Natural killer cell (primary cell): ENCODE results near the gene CHTF18. TPM values are rescaled to one million over a fixed set of nuclear protein-coding genes. Genes with fewer than 3 reads are reported as not detected.

ENCODE experiments used
- ATAC-seq, 3 donors: fragments of 150-1000 bp in 2 of 3; fragments of 200-7000 bp in 1 of 3; cut with Tn5 transposase; 1 replicate in 1 of 3; 2 replicates in 2 of 3; pipeline ENCODE4 v1.10.0; 2021; ENCODE audit warnings: mild to moderate bottlenecking in 2 of 3, moderate library complexity in 2 of 3
- DNase-seq, 2 donors: peaks; one replicate each; pipeline versions ENCODE4 v3.0.0 to v3.0.0-alpha.2; 2013 to 2021; ENCODE audit warnings: mixed read lengths in 1 of 2
- H3K27ac ChIP-seq: one replicate; pipeline ENCODE4 v1.5.1; 2013; ENCODE audit warnings: mild to moderate bottlenecking, low read length
- H3K27me3 ChIP-seq: one replicate; pipeline ENCODE4 v1.6.1; 2013; ENCODE audit warnings: low read length; ENCODE audit not compliant: control insufficient read depth, insufficient read depth
- H3K36me3 ChIP-seq: one replicate; pipeline ENCODE4 v1.6.1; 2013; ENCODE audit warnings: low read length; ENCODE audit not compliant: control insufficient read depth, insufficient read depth
- H3K4me1 ChIP-seq: one replicate; pipeline ENCODE4 v1.6.1; 2013; ENCODE audit warnings: low read length; ENCODE audit not compliant: control insufficient read depth, insufficient read depth
- H3K4me3 ChIP-seq: one replicate; pipeline ENCODE4 v1.5.1; 2013; ENCODE audit warnings: low read length
- H3K9me3 ChIP-seq: one replicate; pipeline ENCODE4 v1.6.1; 2013; ENCODE audit warnings: low read length; ENCODE audit not compliant: control insufficient read depth, insufficient read depth
- H3K27ac Mint-ChIP-seq, 2 donors: one replicate each; pipeline ENCODE4 v1.8.0; 2022; ENCODE audit warnings: mild to moderate bottlenecking in 2 of 2, mixed read lengths in 2 of 2, moderate library complexity in 1 of 2
- H3K27me3 Mint-ChIP-seq, 2 donors: one replicate each; pipeline ENCODE4 v1.8.0; 2022; ENCODE audit warnings: low read depth in 2 of 2, mixed read lengths in 2 of 2
- H3K36me3 Mint-ChIP-seq: one replicate; pipeline ENCODE4 v1.8.0; 2022; ENCODE audit warnings: mixed read lengths
- H3K4me1 Mint-ChIP-seq, 2 donors: one replicate each; pipeline ENCODE4 v1.8.0; 2022; ENCODE audit warnings: mixed read lengths in 2 of 2
- H3K4me3 Mint-ChIP-seq: one replicate; pipeline ENCODE4 v1.8.0; 2022; ENCODE audit warnings: mild to moderate bottlenecking, moderate library complexity, mixed read lengths
- H3K9me3 Mint-ChIP-seq, 2 donors: one replicate each; pipeline ENCODE4 v1.8.0; 2022; ENCODE audit warnings: mixed read lengths in 2 of 2
- CTCF ChIP-seq: fragments of 200-600 bp; IDR thresholded peaks from one replicate; pipeline ENCODE4 v1.8.0; 2022; ENCODE audit warnings: antibody characterized with exemption
- WGBS: methylation state at CpG from one replicate; pipeline ENCODE4 v1.1.7; 2013; ENCODE audit warnings: missing lambda C conversion rate; ENCODE audit not compliant: insufficient coverage; 5-methylcytosine and 5-hydroxymethylcytosine counted together
- intact Hi-C: fragments of 100-400 bp; cut with micrococcal nuclease; formaldehyde crosslinking; loops from one replicate; pipeline ENCODE4 v1.14.2; 2022
- total RNA-seq, 4 donors: library from RNA; stranded (reverse); fragments of 120-200 nt in 1 of 4; gene quantifications; one replicate each; pipeline versions ENCODE4 v1.2.3 to v1.2.4, GENCODE V29; 2013 to 2022

Gene CHTF18
- total RNA-seq, 3 donors from 2014 or later (not counting 1 experiment from before 2014, with no cell fraction given) = 26.7 to 52.4 (median 40.5) TPM

- no peaks in the 10 kb centered on the region for H3K9me3 Mint-ChIP-seq
- intact Hi-C loops = no loop called here
- Histone ChIP-seq H3K27me3 (no peaks in the 10 kb centered on the region), H3K4me3 (no peak overlapping the region), H3K36me3 (no peaks in the 10 kb centered on the region), H3K27ac (no peak overlapping the region), H3K4me1 (no peaks in the 10 kb centered on the region), H3K9me3 (no peaks in the 10 kb centered on the region)
- H3K4me3 Mint-ChIP-seq = no peak overlapping the region
- no peak for TF ChIP-seq CTCF
- H3K27me3 Mint-ChIP-seq = peaks cover 0 to 2% of the 10 kb centered on the region in 2 donors
- no peak for ATAC-seq
- DNase-seq = no peak
- H3K27ac Mint-ChIP-seq = no peak overlapping the region
- H3K4me1 Mint-ChIP-seq = peaks cover 0 to 2% of the 10 kb centered on the region in 2 donors
- 86% methylated on average over 17 of the region's 17 CpGs for WGBS
- no peaks in the 10 kb centered on the region for H3K36me3 Mint-ChIP-seq
These were observed 25.7 kb upstream of the CHTF18 start for GRCh38 chr16:762595-763268.

- no peaks in the 10 kb centered on the region for H3K27me3 Mint-ChIP-seq
- no peak for TF ChIP-seq CTCF
- H3K4me3 ChIP-seq = no peak overlapping the region
- H3K27ac Mint-ChIP-seq = no peak overlapping the region
- H3K9me3 ChIP-seq = no peaks in the 10 kb centered on the region
- no peaks in the 10 kb centered on the region for H3K27me3 ChIP-seq
- no peaks in the 10 kb centered on the region for H3K9me3 Mint-ChIP-seq
- H3K27ac ChIP-seq = no peak overlapping the region
- H3K36me3 Mint-ChIP-seq = no peaks in the 10 kb centered on the region
- no peak for ATAC-seq
- WGBS = 89% methylated on average over 19 of the region's 21 CpGs
- intact Hi-C loops = no loop called here
- H3K4me3 Mint-ChIP-seq = no peak overlapping the region
- H3K4me1 ChIP-seq = no peaks in the 10 kb centered on the region
- no peaks in the 10 kb centered on the region for H3K36me3 ChIP-seq
- DNase-seq = no peak
- H3K4me1 Mint-ChIP-seq = no peaks in the 10 kb centered on the region
These were observed 24.8 kb upstream of the CHTF18 start for GRCh38 chr16:763369-764183.

- Mint-ChIP-seq H3K9me3 (no peaks in the 10 kb centered on the region), H3K27me3 (no peaks in the 10 kb centered on the region), H3K36me3 (no peaks in the 10 kb centered on the region), H3K27ac (no peak overlapping the region), H3K4me1 (no peaks in the 10 kb centered on the region), H3K4me3 (no peak overlapping the region)
- H3K36me3 ChIP-seq = no peaks in the 10 kb centered on the region
- no peak overlapping the region for H3K4me3 ChIP-seq
- no peaks in the 10 kb centered on the region for H3K27me3 ChIP-seq
- no peaks in the 10 kb centered on the region for H3K4me1 ChIP-seq
- DNase-seq = no peak
- H3K27ac ChIP-seq = no peak overlapping the region
- no peak for TF ChIP-seq CTCF
- ATAC-seq = no peak
- intact Hi-C loops = no loop called here
- H3K9me3 ChIP-seq = no peaks in the 10 kb centered on the region
- 83% methylated on average over 20 of the region's 20 CpGs for WGBS
These were observed 24.2 kb upstream of the CHTF18 start for GRCh38 chr16:764184-764750.
